GM12878 (cell line): ENCODE data around the gene ATG9A. TPM values are rescaled to one million over a fixed set of nuclear protein-coding genes. Genes with fewer than 3 reads are reported as not detected.
"Not testable (repeated sequence)": the region's sequence is repeated elsewhere in the genome, so short reads cannot be mapped to it uniquely, and the experiment has no call there.

ENCODE experiments used
- ATAC-seq: fragments of 200-7000 bp; cut with Tn5 transposase; 3 replicates; pipeline ENCODE4 v1.9.1; 2020; ENCODE audit warnings: mild to moderate bottlenecking, moderate library complexity
- BruUV-seq: library from RNA; stranded (reverse); fragments of 400-500 nt; replicated peaks from 2 replicates; lab custom pipeline; 2021; lab: Mats Ljungman, UMichigan
- CTCF ChIA-PET: fragments of 300-600 bp; sonication (Branson Sonifier 250); formaldehyde crosslinking; extraction: SDS; loops from one replicate; lab custom pipeline; 2021; ENCODE audit warnings: inconsistent platforms; lab: Yijun Ruan, JAX
- POLR2A ChIA-PET: fragments of 350-600 bp; formaldehyde crosslinking; extraction: SDS; loops from one replicate; lab custom pipeline; 2021; ENCODE audit warnings: inconsistent platforms; lab: Charles Lee
- RAD21 ChIA-PET: fragments of 300-600 bp; sonication (Branson Sonifier 250); formaldehyde crosslinking; loops from one replicate; lab custom pipeline; 2023; ENCODE audit warnings: antibody characterized with exemption; ENCODE audit not compliant: unreplicated experiment; lab: Charles Lee
- SMC1A ChIA-PET: fragments of 300-600 bp; sonication (Branson Sonifier 250); formaldehyde crosslinking; loops from one replicate; lab custom pipeline; 2023; ENCODE audit not compliant: unreplicated experiment, uncharacterized antibody; lab: Charles Lee
- DNase-seq: peaks from one replicate; pipeline ENCODE4 v3.0.0-alpha.2; 2011; ENCODE audit warnings: low read depth, low spot score
- FAIRE-seq: peaks from 3 replicates; lab custom pipeline; 2011; peaks lifted over from hg19 to GRCh38; lab: Jason Lieb, UNC
- H2AFZ ChIP-seq: 2 replicates; pipeline ENCODE4 v1.6.0; 2011; ENCODE audit warnings: low read depth, low read length, control low read depth; ENCODE audit not compliant: control insufficient read depth
- H3K27ac ChIP-seq: 2 replicates; pipeline ENCODE4 v1.5.1; 2011; ENCODE audit warnings: control low read depth; ENCODE audit not compliant: control insufficient read depth, insufficient read depth
- H3K27me3 ChIP-seq, 2 experiments: replicated peaks in 1 of 2; 2 replicates each; pipeline versions ENCODE4 v1.6.0 to v1.6.1; 2011; ENCODE audit warnings: low read length in 1 of 2; ENCODE audit not compliant: control insufficient read depth in 2 of 2, insufficient read depth in 2 of 2
- H3K36me3 ChIP-seq, 2 experiments: 2 replicates each; pipeline ENCODE4 v1.5.1; 2011; ENCODE audit warnings: low read length in 1 of 2; ENCODE audit not compliant: control insufficient read depth in 2 of 2, insufficient read depth in 2 of 2
- H3K4me1 ChIP-seq: 2 replicates; pipeline ENCODE4 v1.6.1; 2011; ENCODE audit warnings: mild to moderate bottlenecking, low read length, moderate library complexity, mixed read lengths; ENCODE audit not compliant: control insufficient read depth, insufficient read depth
- H3K4me2 ChIP-seq: 2 replicates; pipeline ENCODE4 v1.6.0; 2011; ENCODE audit warnings: control low read depth; ENCODE audit not compliant: control insufficient read depth, insufficient read depth
- H3K4me3 ChIP-seq: fragments of 200-600 bp; sonication (generic); 2 replicates; pipeline ENCODE4 v1.5.1; 2016
- H3K79me2 ChIP-seq: 2 replicates; pipeline ENCODE4 v1.6.0; 2011; ENCODE audit warnings: low read length; ENCODE audit not compliant: control insufficient read depth, insufficient read depth
- H3K9ac ChIP-seq: 2 replicates; pipeline ENCODE4 v1.8.0; 2011; ENCODE audit warnings: low read length, control low read depth, mixed read lengths; ENCODE audit not compliant: control insufficient read depth, insufficient read depth
- H3K9me3 ChIP-seq: replicated peaks from 3 replicates; pipeline ENCODE4 v1.5.1; 2011; ENCODE audit warnings: mild to moderate bottlenecking, low read length; ENCODE audit not compliant: control insufficient read depth, insufficient read depth
- H4K20me1 ChIP-seq: 2 replicates; pipeline ENCODE4 v1.6.0; 2011; ENCODE audit not compliant: control insufficient read depth, insufficient read depth
- BHLHE40 ChIP-seq, 2 experiments: fragments of 450-650 bp in 1 of 2; IDR thresholded peaks; 2 replicates each; pipeline ENCODE4 v1.6.1; 2011 to 2017; ENCODE audit warnings: low read depth in 2 of 2, borderline replicate concordance in 1 of 2, improper control_type of control experiment in 1 of 2, low read length in 1 of 2, mild to moderate bottlenecking in 1 of 2
- MAX ChIP-seq: IDR thresholded peaks from 2 replicates; pipeline ENCODE4 v1.6.1; 2012; ENCODE audit warnings: low read depth, low read length, improper control_type of control experiment
- MEF2A ChIP-seq: IDR thresholded peaks from 2 replicates; pipeline ENCODE4 v1.6.1; 2011; ENCODE audit warnings: low read depth, mild to moderate bottlenecking, low read length, moderate library complexity; ENCODE audit not compliant: insufficient read depth
- RUNX3 ChIP-seq: IDR thresholded peaks from 2 replicates; pipeline ENCODE4 v1.6.1; 2012; ENCODE audit warnings: low read length, inconsistent platforms
- SIN3A ChIP-seq: IDR thresholded peaks from 2 replicates; pipeline ENCODE4 v1.6.1; 2012; ENCODE audit warnings: low read depth, low read length, improper control_type of control experiment
- SRF ChIP-seq, 2 experiments: IDR thresholded peaks; 2 replicates each; pipeline ENCODE4 v1.6.1; 2011; ENCODE audit warnings: low read depth in 2 of 2, low read length in 2 of 2, mild to moderate bottlenecking in 1 of 2, moderate library complexity in 1 of 2
- ZNF687 ChIP-seq: fragments of 450-650 bp; IDR thresholded peaks from 2 replicates; pipeline ENCODE4 v1.6.1; 2017; ENCODE audit warnings: mild to moderate bottlenecking, moderate library complexity
- WGBS: methylation state at CpG from one replicate; pipeline ENCODE4 v1.1.6; 2016; ENCODE audit warnings: low lambda C conversion rate; ENCODE audit not compliant: insufficient replicate concordance, insufficient coverage; ENCODE audit errors: missing lambda C conversion rate; 5-methylcytosine and 5-hydroxymethylcytosine counted together
- in situ Hi-C: fragments of 300-500 bp; cut with MboI; formaldehyde crosslinking; loops from 9 replicates; pipeline ENCODE4 v1.14.3; 2018; ENCODE audit warnings: mixed read lengths
- intact Hi-C: fragments of 100-400 bp; cut with micrococcal nuclease; formaldehyde crosslinking; loops from one replicate; pipeline ENCODE4 v1.14.2; 2022; ENCODE audit not compliant: unreplicated experiment
- polyA plus RNA-seq, 11 experiments: library from polyadenylated mRNA; depleted of rRNA in 4 of 11; unstranded in 6 of 11; stranded (reverse) in 5 of 11; fragments of >200 nt; fragmentation: Nextera tagmentation in 4 of 11; fragmentation: Illumina TruSeq in 1 of 11; extraction: Ambion mirVana in 4 of 11; extraction: Trizol in 1 of 11; gene quantifications; 1 replicate in 1 of 11; 2 replicates in 10 of 11; pipeline versions ENCODE4 v1.2.1 to v1.2.3, GENCODE V29; 2011 to 2016; ENCODE audit warnings: inconsistent platforms in 2 of 11, missing spikeins in 2 of 11, low read depth in 1 of 11
- total RNA-seq, 4 experiments: library from RNA; depleted of rRNA in 3 of 4; stranded (reverse); fragments of >200 nt in 3 of 4; fragmentation: Illumina TruSeq in 1 of 4; extraction: Trizol in 1 of 4; gene quantifications; 2 replicates each; pipeline versions ENCODE4 v1.2.1 to v1.2.3, GENCODE V29; 2013 to 2021

The ATG9A gene
- total and polyA plus RNA-seq, 10 of the 15 experiments (the other 5 are each of a cell fraction or from before 2014, with no cell fraction given) = 0.16 to 37.5 (median 14.6) TPM; not detected in 1

GRCh38 chr2:219204425-219205164 is 24.8 kb downstream of the ATG9A start:
- no peaks in the 10 kb centered on the region; a peak in 1 of 4 replicates for H3K36me3 ChIP-seq
- ChIA-PET CTCF (interaction anchor here (0.6 to 0.8 kb wide), 3 partner anchors 28 to 297 kb away, joined by 3 to 4 read pairs (median 3); partner anchors contain the start of genes CNPPD1 and DNPEP), SMC1A (no interaction called here), RAD21 (no interaction called here), POLR2A (interaction anchor here (0.6 to 1.4 kb wide), 4 partner anchors 28 to 649 kb away, joined by 3 to 8 read pairs (median 5); partner anchors contain the start of gene CNPPD1)
- no peak overlapping the region for H3K27ac ChIP-seq
- H3K9ac ChIP-seq = no peak overlapping the region
- no peak for ATAC-seq
- no peak for DNase-seq
- intact Hi-C loops (loop anchor here (5.0 kb wide), 1 partner anchor 73 kb away; the partner anchor contains the start of gene DNAJB2), in situ Hi-C loops (loop anchor here (5.0 kb wide), 1 partner anchor 32 kb away; the partner anchor contains the start of gene SLC23A3)
- H3K79me2 ChIP-seq = no peaks in the 10 kb centered on the region; the same call in 1 of the 2 replicates
- no peak for FAIRE-seq
- H3K4me1 ChIP-seq = peaks cover 8% of the 10 kb centered on the region
- no peaks in the 10 kb centered on the region for H3K9me3 ChIP-seq
- no peaks in the 10 kb centered on the region for H4K20me1 ChIP-seq
- TF ChIP-seq SIN3A = no peak
- no peak for TF ChIP-seq BHLHE40 (IDR thresholded peaks at IDR 0.05; ENCODE audit: borderline replicate concordance in 1 of 2, low read depth in 2 of 2, low read length in 1 of 2)
- no peak for TF ChIP-seq SRF (IDR thresholded peaks at IDR 0.05; ENCODE audit: low read depth in 2 of 2, low read length in 2 of 2)
- TF ChIP-seq RUNX3 = no peak
- TF ChIP-seq ZNF687 = no peak
- no peak for TF ChIP-seq MEF2A
- TF ChIP-seq MAX = no peak
- WGBS = 82% methylated on average over 7 of the region's 7 CpGs
- H2AFZ ChIP-seq = no peak overlapping the region
- no peak overlapping the region for H3K4me2 ChIP-seq
- BruUV-seq = no TSS peak
- no peak overlapping the region for H3K4me3 ChIP-seq
- H3K27me3 ChIP-seq = no peaks in the 10 kb centered on the region

- intact Hi-C loops, SMC1A ChIA-PET, in situ Hi-C loops, H3K4me1 ChIP-seq, H4K20me1 ChIP-seq, BruUV-seq, H3K27ac ChIP-seq, ATAC-seq, H3K9ac ChIP-seq, H3K79me2 ChIP-seq, H3K27me3 ChIP-seq, H3K4me3 ChIP-seq, H3K9me3 ChIP-seq, RAD21 ChIA-PET, H3K36me3 ChIP-seq, H3K4me2 ChIP-seq, DNase-seq, H2AFZ ChIP-seq, FAIRE-seq: not testable (repeated sequence)
- CTCF ChIA-PET = interaction anchor here (1.3 to 2.8 kb wide), 2 partner anchors 10 to 30 kb away, joined by 3 to 7 read pairs; no protein-coding TSS in a partner anchor
- 73% methylated on average over 21 of the region's 21 CpGs for WGBS
- POLR2A ChIA-PET = interaction anchor here (1.1 to 1.4 kb wide), 2 partner anchors 9 to 22 kb away, joined by 3 read pairs; no protein-coding TSS in a partner anchor
Measured at GRCh38 chr2:219201331-219201730, 28.1 kb downstream of the ATG9A start.
